Measurements from ENCODE around the gene HMX3.

HMX3 gene

GRCh38 chr10:123153486-123154091, 17.8 kb downstream of the HMX3 start:
- H3K4me1 ChIP-seq (ENCODE audit: low read length) = peaks cover 25% of the 10 kb centered on the region
- peaks cover 4% of the 10 kb centered on the region; the same call in 1 of the 2 replicates for H4K20me1 ChIP-seq (ENCODE audit: insufficient read depth, low read length)
- 0 out of 2 replicates have a peak, but pooled peaks cover 4% of the 10 kb centered on the region for H3F3A ChIP-seq (ENCODE audit: insufficient read depth, low read length)
- TF ChIP-seq CTCF (IDR thresholded peaks at IDR 0.05; ENCODE audit: low read length) (no peak), EZH2phosphoT487 (IDR thresholded peaks at IDR 0.05; ENCODE audit: low read length) (no peak), EZH2 (optimal IDR thresholded peaks at IDR 0.05; ENCODE audit: low read depth, low read length) (no peak)
- peak overlapping the region; percentile 32; the same call in 1 of the 2 replicates for H3K4me2 ChIP-seq (ENCODE audit: low read depth, low read length)
- H3K9me2 ChIP-seq (replicated peaks; ENCODE audit: insufficient read depth, low read length) = no peaks in the 10 kb centered on the region
- H3K9ac ChIP-seq (ENCODE audit: low read length) = no peak overlapping the region
- H3K79me2 ChIP-seq (ENCODE audit: low read length) = peaks cover 44% of the 10 kb centered on the region
- no peak overlapping the region for H3K27ac ChIP-seq (ENCODE audit: low read length)
- peak overlapping the region; percentile 44 for H2AFZ ChIP-seq (ENCODE audit: low read length)
- H3K4me3 ChIP-seq (ENCODE audit: low read length) = no peak overlapping the region
- no peaks in the 10 kb centered on the region for H3K27me3 ChIP-seq (replicated peaks; ENCODE audit: insufficient read depth, low read length)
- DNase-seq = no peak
- H3K36me3 ChIP-seq (replicated peaks; ENCODE audit: insufficient read depth, low read length) = peaks cover 21% of the 10 kb centered on the region; the same call in 1 of the 2 replicates
- H3K9me3 ChIP-seq (replicated peaks; ENCODE audit: insufficient read depth, low read length) = no peaks in the 10 kb centered on the region

DNA sequence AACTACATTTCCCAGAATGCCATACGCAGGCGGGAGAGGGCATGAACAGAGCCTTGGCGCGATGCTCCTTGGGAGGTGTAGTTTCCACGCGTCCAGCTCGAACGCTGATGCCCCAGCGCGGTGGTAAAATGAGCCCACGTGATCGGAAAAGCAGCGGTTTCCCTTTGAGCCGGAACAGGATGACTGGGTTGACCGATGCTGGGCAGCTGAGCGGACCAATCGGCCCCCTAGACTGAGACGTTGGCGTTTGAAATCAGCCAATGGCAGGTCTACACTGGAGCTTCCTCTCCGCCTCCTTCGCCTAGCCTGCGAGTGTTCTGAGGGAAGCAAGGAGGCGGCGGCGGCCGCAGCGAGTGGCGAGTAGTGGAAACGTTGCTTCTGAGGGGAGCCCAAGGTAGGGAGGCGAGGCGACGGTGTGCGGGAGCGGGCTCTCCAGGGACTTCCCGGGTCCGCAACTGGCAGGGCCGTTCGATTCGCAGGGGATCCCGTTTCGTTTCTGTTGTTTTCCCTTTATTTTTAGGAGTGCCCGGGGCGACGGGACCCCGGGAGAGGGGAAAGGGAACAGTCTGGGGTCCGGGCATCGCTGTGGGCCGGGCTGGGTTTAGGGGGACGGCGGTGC, 18.4 kb downstream of the HMX3 start, which contains the start of gene BUB3:
Gene BUB3 (plus strand): TSS at position 311 of the 619 bp plus-strand sequence. CDS start 516 bp downstream, outside the sequence.
- peaks cover 7% of the 10 kb centered on the region; the same call in 1 of the 2 replicates for H4K20me1 ChIP-seq (ENCODE audit: insufficient read depth, low read length)
- H3K9me3 ChIP-seq (replicated peaks; ENCODE audit: insufficient read depth, low read length) = no peaks in the 10 kb centered on the region
- H3K36me3 ChIP-seq (replicated peaks; ENCODE audit: insufficient read depth, low read length) = peaks cover 21% of the 10 kb centered on the region; the same call in 1 of the 2 replicates
- H3K9ac ChIP-seq (ENCODE audit: low read length) = peak within 1 kb of the TSS; percentile 97
- no peaks in the 10 kb centered on the region for H3K9me2 ChIP-seq (replicated peaks; ENCODE audit: insufficient read depth, low read length)
- H3F3A ChIP-seq (ENCODE audit: insufficient read depth, low read length) = 0 out of 2 replicates have a peak, but pooled peaks cover 4% of the 10 kb centered on the region
- H3K27me3 ChIP-seq (replicated peaks; ENCODE audit: insufficient read depth, low read length) = no peaks in the 10 kb centered on the region
- H2AFZ ChIP-seq (ENCODE audit: low read length) = peak within 1 kb of the TSS; percentile 75
- DNase-seq = peak; percentile 100
- H3K27ac ChIP-seq (ENCODE audit: low read length) = peak within 1 kb of the TSS; percentile 82
- H3K4me1 ChIP-seq (ENCODE audit: low read length) = peaks cover 28% of the 10 kb centered on the region
- H3K4me2 ChIP-seq (ENCODE audit: low read depth, low read length) = peak within 1 kb of the TSS; percentile 86
- TF ChIP-seq EZH2phosphoT487 (IDR thresholded peaks at IDR 0.05; ENCODE audit: low read length) = no peak
- TF ChIP-seq EZH2 (optimal IDR thresholded peaks at IDR 0.05; ENCODE audit: low read depth, low read length) = no peak
- no peak for TF ChIP-seq CTCF (IDR thresholded peaks at IDR 0.05; ENCODE audit: low read length)
- peak within 1 kb of the TSS; percentile 92 for H3K4me3 ChIP-seq (ENCODE audit: low read length)
- H3K79me2 ChIP-seq (ENCODE audit: low read length) = peaks cover 50% of the 10 kb centered on the region

DNA sequence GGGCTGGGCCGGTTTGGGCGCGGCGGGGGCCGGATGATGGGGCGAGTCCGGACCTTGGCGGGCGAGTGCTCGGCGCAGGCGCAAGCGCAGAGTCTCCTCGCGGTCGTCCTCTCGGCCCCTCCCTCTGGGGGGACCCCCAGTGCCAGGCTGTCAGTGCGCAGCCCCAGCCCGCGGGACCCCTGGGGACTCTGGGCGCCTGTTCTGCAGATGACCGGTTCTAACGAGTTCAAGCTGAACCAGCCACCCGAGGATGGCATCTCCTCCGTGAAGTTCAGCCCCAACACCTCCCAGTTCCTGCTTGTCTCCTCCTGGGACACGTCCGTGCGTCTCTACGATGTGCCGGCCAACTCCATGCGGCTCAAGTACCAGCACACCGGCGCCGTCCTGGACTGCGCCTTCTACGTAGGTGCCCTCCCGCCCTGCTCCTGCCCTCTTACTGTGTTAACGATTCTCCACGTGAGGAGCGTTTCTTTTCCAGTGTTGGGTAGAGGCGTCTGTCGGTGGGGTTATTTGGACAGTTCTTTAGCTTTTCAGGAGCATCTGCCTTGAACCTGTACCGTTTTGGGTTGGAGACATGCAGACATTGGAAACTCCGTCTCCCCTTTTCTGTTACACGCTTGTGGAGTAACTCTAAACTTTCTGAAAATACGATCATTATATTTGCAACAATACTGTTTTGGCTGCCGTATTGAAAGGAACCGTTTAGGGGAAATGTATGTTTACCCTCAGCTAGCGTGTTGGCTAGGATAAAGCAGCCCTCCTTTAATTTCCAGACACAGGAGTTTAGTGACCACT, 19.1 kb downstream of the HMX3 start:
- 0 out of 2 replicates have a peak, but pooled peaks cover 4% of the 10 kb centered on the region for H3F3A ChIP-seq (ENCODE audit: insufficient read depth, low read length)
- H3K4me2 ChIP-seq (ENCODE audit: low read depth, low read length) = peak overlapping the region; percentile 86
- TF ChIP-seq EZH2phosphoT487 (IDR thresholded peaks at IDR 0.05; ENCODE audit: low read length) (no peak), EZH2 (optimal IDR thresholded peaks at IDR 0.05; ENCODE audit: low read depth, low read length) (no peak), CTCF (IDR thresholded peaks at IDR 0.05; ENCODE audit: low read length) (no peak)
- H3K9me2 ChIP-seq (replicated peaks; ENCODE audit: insufficient read depth, low read length) = no peaks in the 10 kb centered on the region
- DNase-seq = peak; percentile 60
- peak overlapping the region; percentile 75 for H2AFZ ChIP-seq (ENCODE audit: low read length)
- peaks cover 34% of the 10 kb centered on the region for H3K4me1 ChIP-seq (ENCODE audit: low read length)
- H3K27me3 ChIP-seq (replicated peaks; ENCODE audit: insufficient read depth, low read length) = no peaks in the 10 kb centered on the region
- peak overlapping the region; percentile 92 for H3K4me3 ChIP-seq (ENCODE audit: low read length)
- no peaks in the 10 kb centered on the region for H3K9me3 ChIP-seq (replicated peaks; ENCODE audit: insufficient read depth, low read length)
- H3K79me2 ChIP-seq (ENCODE audit: low read length) = peaks cover 57% of the 10 kb centered on the region
- H3K9ac ChIP-seq (ENCODE audit: low read length) = peak overlapping the region; percentile 97
- peaks cover 21% of the 10 kb centered on the region; the same call in 1 of the 2 replicates for H3K36me3 ChIP-seq (replicated peaks; ENCODE audit: insufficient read depth, low read length)
- H4K20me1 ChIP-seq (ENCODE audit: insufficient read depth, low read length) = peaks cover 14% of the 10 kb centered on the region; the same call in 1 of the 2 replicates
- H3K27ac ChIP-seq (ENCODE audit: low read length) = peak overlapping the region; percentile 82

Measured in MM.1S (cell line).